Astrocyte (in vitro differentiated cells and primary cell): Measurements from ENCODE around the gene ACOT13.

Source experiments
- EZH2 ChIP-seq: IDR thresholded peaks from 2 replicates; pipeline ENCODE4 v1.6.1; 2012; ENCODE audit warnings: mild to moderate bottlenecking, low read length, inconsistent platforms; ENCODE audit not compliant: insufficient read depth
- TF ChIP-seq, protein P1 (sequence below): IDR thresholded peaks from 2 replicates; pipeline ENCODE4 v1.5.1; 2011; ENCODE audit warnings: low read depth, mild to moderate bottlenecking, inconsistent platforms, low read length, moderate library complexity; ENCODE audit not compliant: insufficient read depth

DNA sequence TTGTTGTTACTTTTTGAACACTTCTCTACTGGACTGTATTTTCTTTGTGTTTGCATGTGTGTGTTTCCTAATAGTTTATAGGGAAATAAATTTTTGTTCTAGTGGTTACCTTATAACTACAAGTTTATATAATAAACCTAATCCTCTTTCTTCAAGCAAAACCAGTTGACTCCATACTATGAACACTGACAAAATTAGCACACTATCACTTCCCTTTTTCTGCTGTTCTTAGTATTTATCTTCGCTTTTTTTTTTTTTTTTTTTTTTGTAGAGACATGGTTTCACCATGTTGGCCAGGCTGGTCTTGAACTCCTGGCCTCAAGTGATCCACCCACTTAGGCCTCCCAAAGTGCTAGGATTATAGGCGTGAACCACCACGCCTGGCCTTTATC lies 77.1 kb downstream of the ACOT13 start:
- TF ChIP-seq, protein P1, sequence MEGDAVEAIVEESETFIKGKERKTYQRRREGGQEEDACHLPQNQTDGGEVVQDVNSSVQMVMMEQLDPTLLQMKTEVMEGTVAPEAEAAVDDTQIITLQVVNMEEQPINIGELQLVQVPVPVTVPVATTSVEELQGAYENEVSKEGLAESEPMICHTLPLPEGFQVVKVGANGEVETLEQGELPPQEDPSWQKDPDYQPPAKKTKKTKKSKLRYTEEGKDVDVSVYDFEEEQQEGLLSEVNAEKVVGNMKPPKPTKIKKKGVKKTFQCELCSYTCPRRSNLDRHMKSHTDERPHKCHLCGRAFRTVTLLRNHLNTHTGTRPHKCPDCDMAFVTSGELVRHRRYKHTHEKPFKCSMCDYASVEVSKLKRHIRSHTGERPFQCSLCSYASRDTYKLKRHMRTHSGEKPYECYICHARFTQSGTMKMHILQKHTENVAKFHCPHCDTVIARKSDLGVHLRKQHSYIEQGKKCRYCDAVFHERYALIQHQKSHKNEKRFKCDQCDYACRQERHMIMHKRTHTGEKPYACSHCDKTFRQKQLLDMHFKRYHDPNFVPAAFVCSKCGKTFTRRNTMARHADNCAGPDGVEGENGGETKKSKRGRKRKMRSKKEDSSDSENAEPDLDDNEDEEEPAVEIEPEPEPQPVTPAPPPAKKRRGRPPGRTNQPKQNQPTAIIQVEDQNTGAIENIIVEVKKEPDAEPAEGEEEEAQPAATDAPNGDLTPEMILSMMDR, result no peak
- no peak for TF ChIP-seq EZH2
